GM12878 (cell line): ENCODE results near the gene SLCO3A1. TPM values are rescaled to one million over a fixed set of nuclear protein-coding genes. Genes with fewer than 3 reads are reported as not detected.

ENCODE experiments used
- ATAC-seq: fragments of 200-7000 bp; cut with Tn5 transposase; 3 replicates; pipeline ENCODE4 v1.9.1; 2020; ENCODE audit warnings: mild to moderate bottlenecking, moderate library complexity
- BruUV-seq: library from RNA; stranded (reverse); fragments of 400-500 nt; replicated peaks from 2 replicates; lab custom pipeline; 2021; lab: Mats Ljungman, UMichigan
- CTCF ChIA-PET: fragments of 300-600 bp; sonication (Branson Sonifier 250); formaldehyde crosslinking; extraction: SDS; loops from one replicate; lab custom pipeline; 2021; ENCODE audit warnings: inconsistent platforms; lab: Yijun Ruan, JAX
- POLR2A ChIA-PET: fragments of 350-600 bp; formaldehyde crosslinking; extraction: SDS; loops from one replicate; lab custom pipeline; 2021; ENCODE audit warnings: inconsistent platforms; lab: Charles Lee
- RAD21 ChIA-PET: fragments of 300-600 bp; sonication (Branson Sonifier 250); formaldehyde crosslinking; loops from one replicate; lab custom pipeline; 2023; ENCODE audit warnings: antibody characterized with exemption; ENCODE audit not compliant: unreplicated experiment; lab: Charles Lee
- SMC1A ChIA-PET: fragments of 300-600 bp; sonication (Branson Sonifier 250); formaldehyde crosslinking; loops from one replicate; lab custom pipeline; 2023; ENCODE audit not compliant: unreplicated experiment, uncharacterized antibody; lab: Charles Lee
- DNase-seq: peaks from one replicate; pipeline ENCODE4 v3.0.0-alpha.2; 2011; ENCODE audit warnings: low read depth, low spot score
- FAIRE-seq: peaks from 3 replicates; lab custom pipeline; 2011; peaks lifted over from hg19 to GRCh38; lab: Jason Lieb, UNC
- H2AFZ ChIP-seq: 2 replicates; pipeline ENCODE4 v1.6.0; 2011; ENCODE audit warnings: low read depth, low read length, control low read depth; ENCODE audit not compliant: control insufficient read depth
- H3K27ac ChIP-seq: 2 replicates; pipeline ENCODE4 v1.5.1; 2011; ENCODE audit warnings: control low read depth; ENCODE audit not compliant: control insufficient read depth, insufficient read depth
- H3K27me3 ChIP-seq, 2 experiments: replicated peaks in 1 of 2; 2 replicates each; pipeline versions ENCODE4 v1.6.0 to v1.6.1; 2011; ENCODE audit warnings: low read length in 1 of 2; ENCODE audit not compliant: control insufficient read depth in 2 of 2, insufficient read depth in 2 of 2
- H3K36me3 ChIP-seq, 2 experiments: 2 replicates each; pipeline ENCODE4 v1.5.1; 2011; ENCODE audit warnings: low read length in 1 of 2; ENCODE audit not compliant: control insufficient read depth in 2 of 2, insufficient read depth in 2 of 2
- H3K4me1 ChIP-seq: 2 replicates; pipeline ENCODE4 v1.6.1; 2011; ENCODE audit warnings: mild to moderate bottlenecking, low read length, moderate library complexity, mixed read lengths; ENCODE audit not compliant: control insufficient read depth, insufficient read depth
- H3K4me2 ChIP-seq: 2 replicates; pipeline ENCODE4 v1.6.0; 2011; ENCODE audit warnings: control low read depth; ENCODE audit not compliant: control insufficient read depth, insufficient read depth
- H3K4me3 ChIP-seq: fragments of 200-600 bp; sonication (generic); 2 replicates; pipeline ENCODE4 v1.5.1; 2016
- H3K79me2 ChIP-seq: 2 replicates; pipeline ENCODE4 v1.6.0; 2011; ENCODE audit warnings: low read length; ENCODE audit not compliant: control insufficient read depth, insufficient read depth
- H3K9ac ChIP-seq: 2 replicates; pipeline ENCODE4 v1.8.0; 2011; ENCODE audit warnings: low read length, control low read depth, mixed read lengths; ENCODE audit not compliant: control insufficient read depth, insufficient read depth
- H3K9me3 ChIP-seq: replicated peaks from 3 replicates; pipeline ENCODE4 v1.5.1; 2011; ENCODE audit warnings: mild to moderate bottlenecking, low read length; ENCODE audit not compliant: control insufficient read depth, insufficient read depth
- H4K20me1 ChIP-seq: 2 replicates; pipeline ENCODE4 v1.6.0; 2011; ENCODE audit not compliant: control insufficient read depth, insufficient read depth
- BACH1 ChIP-seq: fragments of 450-650 bp; IDR thresholded peaks from 2 replicates; pipeline ENCODE4 v1.6.1; 2017; ENCODE audit warnings: mild to moderate bottlenecking, borderline replicate concordance
- GATAD2B ChIP-seq: fragments of 450-650 bp; conservative IDR thresholded peaks from 2 replicates; pipeline ENCODE4 v1.6.1; 2017; ENCODE audit warnings: low read depth, mild to moderate bottlenecking, moderate library complexity
- IKZF2 ChIP-seq, 2 experiments: fragments of 450-650 bp; IDR thresholded peaks; 2 replicates each; pipeline ENCODE4 v1.6.1; 2017; ENCODE audit warnings: mild to moderate bottlenecking in 2 of 2, moderate library complexity in 2 of 2
- IRF3 ChIP-seq: fragments of 450-650 bp; IDR thresholded peaks from 2 replicates; pipeline ENCODE4 v1.6.1; 2014; ENCODE audit warnings: mild to moderate bottlenecking
- KAT2A ChIP-seq: conservative IDR thresholded peaks from 2 replicates; pipeline ENCODE4 v1.6.1; 2011; ENCODE audit warnings: low read depth, low read length; ENCODE audit not compliant: control insufficient read depth
- MEF2A ChIP-seq: IDR thresholded peaks from 2 replicates; pipeline ENCODE4 v1.6.1; 2011; ENCODE audit warnings: low read depth, mild to moderate bottlenecking, low read length, moderate library complexity; ENCODE audit not compliant: insufficient read depth
- NKRF ChIP-seq: fragments of 450-650 bp; conservative IDR thresholded peaks from 2 replicates; pipeline ENCODE4 v1.6.1; 2017; ENCODE audit warnings: mild to moderate bottlenecking, moderate library complexity
- NR2C1 ChIP-seq: fragments of 450-650 bp; IDR thresholded peaks from 2 replicates; pipeline ENCODE4 v1.6.1; 2017; ENCODE audit warnings: antibody characterized with exemption, mild to moderate bottlenecking, moderate library complexity
- RFX5 ChIP-seq: IDR thresholded peaks from 2 replicates; pipeline ENCODE4 v1.6.1; 2011; ENCODE audit warnings: low read depth, low read length, improper control_type of control experiment
- SIN3A ChIP-seq: IDR thresholded peaks from 2 replicates; pipeline ENCODE4 v1.6.1; 2012; ENCODE audit warnings: low read depth, low read length, improper control_type of control experiment
- SIX5 ChIP-seq: IDR thresholded peaks from 2 replicates; pipeline ENCODE4 v1.6.1; 2011; ENCODE audit warnings: mild to moderate bottlenecking, low read depth, low read length, moderate library complexity; ENCODE audit not compliant: severe bottlenecking
- SUZ12 ChIP-seq: fragments of 200-600 bp; sonication (generic); IDR thresholded peaks from one replicate; pipeline ENCODE4 v1.6.1; 2018; ENCODE audit warnings: antibody characterized with exemption, mild to moderate bottlenecking; ENCODE audit not compliant: unreplicated experiment
- YY1 ChIP-seq: IDR thresholded peaks from 2 replicates; pipeline ENCODE4 v1.6.1; 2011; ENCODE audit warnings: low read depth, mild to moderate bottlenecking, low read length
- ZBTB33 ChIP-seq: fragments of 450-650 bp; IDR thresholded peaks from 2 replicates; pipeline ENCODE4 v1.6.1; 2017; ENCODE audit warnings: mild to moderate bottlenecking
- ZNF274 ChIP-seq: IDR thresholded peaks from one replicate; pipeline ENCODE4 v1.8.0; 2011; ENCODE audit not compliant: insufficient read length, insufficient read depth
- ZNF687 ChIP-seq: fragments of 450-650 bp; IDR thresholded peaks from 2 replicates; pipeline ENCODE4 v1.6.1; 2017; ENCODE audit warnings: mild to moderate bottlenecking, moderate library complexity
- ZSCAN29 ChIP-seq: fragments of 450-650 bp; IDR thresholded peaks from 2 replicates; pipeline ENCODE4 v1.6.1; 2017; ENCODE audit warnings: mild to moderate bottlenecking, moderate library complexity
- WGBS: methylation state at CpG from one replicate; pipeline ENCODE4 v1.1.6; 2016; ENCODE audit warnings: low lambda C conversion rate; ENCODE audit not compliant: insufficient replicate concordance, insufficient coverage; ENCODE audit errors: missing lambda C conversion rate; 5-methylcytosine and 5-hydroxymethylcytosine counted together
- in situ Hi-C: fragments of 300-500 bp; cut with MboI; formaldehyde crosslinking; loops from 9 replicates; pipeline ENCODE4 v1.14.3; 2018; ENCODE audit warnings: mixed read lengths
- intact Hi-C: fragments of 100-400 bp; cut with micrococcal nuclease; formaldehyde crosslinking; loops from one replicate; pipeline ENCODE4 v1.14.2; 2022; ENCODE audit not compliant: unreplicated experiment
- polyA plus RNA-seq, 11 experiments: library from polyadenylated mRNA; depleted of rRNA in 4 of 11; unstranded in 6 of 11; stranded (reverse) in 5 of 11; fragments of >200 nt; fragmentation: Nextera tagmentation in 4 of 11; fragmentation: Illumina TruSeq in 1 of 11; extraction: Ambion mirVana in 4 of 11; extraction: Trizol in 1 of 11; gene quantifications; 1 replicate in 1 of 11; 2 replicates in 10 of 11; pipeline versions ENCODE4 v1.2.1 to v1.2.3, GENCODE V29; 2011 to 2016; ENCODE audit warnings: inconsistent platforms in 2 of 11, missing spikeins in 2 of 11, low read depth in 1 of 11
- total RNA-seq, 4 experiments: library from RNA; depleted of rRNA in 3 of 4; stranded (reverse); fragments of >200 nt in 3 of 4; fragmentation: Illumina TruSeq in 1 of 4; extraction: Trizol in 1 of 4; gene quantifications; 2 replicates each; pipeline versions ENCODE4 v1.2.1 to v1.2.3, GENCODE V29; 2013 to 2021

The SLCO3A1 gene
- total and polyA plus RNA-seq, 10 of the 15 experiments (the other 5 are each of a cell fraction or from before 2014, with no cell fraction given): 0.05 to 5.9 (median 0.31) TPM

GRCh38 chr15:91995146-91995545 lies 141.6 kb downstream of the SLCO3A1 start:
- no peak overlapping the region for H2AFZ ChIP-seq
- in situ Hi-C loops (no loop called here), intact Hi-C loops (no loop called here)
- TF ChIP-seq ZNF274 (no peak), MEF2A (no peak), YY1 (no peak), SIN3A (no peak), KAT2A (no peak), GATAD2B (no peak), NR2C1 (no peak), ZSCAN29 (no peak), ZBTB33 (no peak), RFX5 (no peak), BACH1 (no peak), NKRF (no peak), SUZ12 (no peak), IRF3 (no peak), IKZF2 (IDR thresholded peaks at IDR 0.05) (no peak), SIX5 (no peak), ZNF687 (no peak)
- H4K20me1 ChIP-seq: no peaks in the 10 kb centered on the region
- no peaks in the 10 kb centered on the region for H3K9me3 ChIP-seq
- H3K4me3 ChIP-seq: no peak overlapping the region
- no peak for DNase-seq
- no peak overlapping the region for H3K4me2 ChIP-seq
- H3K27me3 ChIP-seq: no peaks in the 10 kb centered on the region; a peak in 2 of 4 replicates
- no peak overlapping the region for H3K27ac ChIP-seq
- ChIA-PET POLR2A (no interaction called here), SMC1A (no interaction called here), CTCF (no interaction called here), RAD21 (no interaction called here)
- no peak for ATAC-seq
- 73% methylated on average over 3 of the region's 3 CpGs for WGBS
- H3K36me3 ChIP-seq: no peaks in the 10 kb centered on the region
- H3K79me2 ChIP-seq: no peaks in the 10 kb centered on the region
- no peak for FAIRE-seq
- BruUV-seq: no TSS peak
- H3K9ac ChIP-seq: no peak overlapping the region
- no peaks in the 10 kb centered on the region for H3K4me1 ChIP-seq
